GM12878 (cell line): ENCODE results near the gene ANK3. TPM values are rescaled to one million over a fixed set of nuclear protein-coding genes. Genes with fewer than 3 reads are reported as not detected.

Source experiments
- ATAC-seq: fragments of 200-7000 bp; cut with Tn5 transposase; 3 replicates; pipeline ENCODE4 v1.9.1; 2020; ENCODE audit warnings: mild to moderate bottlenecking, moderate library complexity
- BruUV-seq: library from RNA; stranded (reverse); fragments of 400-500 nt; replicated peaks from 2 replicates; lab custom pipeline; 2021; lab: Mats Ljungman, UMichigan
- CTCF ChIA-PET: fragments of 300-600 bp; sonication (Branson Sonifier 250); formaldehyde crosslinking; extraction: SDS; loops from one replicate; lab custom pipeline; 2021; ENCODE audit warnings: inconsistent platforms; lab: Yijun Ruan, JAX
- POLR2A ChIA-PET: fragments of 350-600 bp; formaldehyde crosslinking; extraction: SDS; loops from one replicate; lab custom pipeline; 2021; ENCODE audit warnings: inconsistent platforms; lab: Charles Lee
- RAD21 ChIA-PET: fragments of 300-600 bp; sonication (Branson Sonifier 250); formaldehyde crosslinking; loops from one replicate; lab custom pipeline; 2023; ENCODE audit warnings: antibody characterized with exemption; ENCODE audit not compliant: unreplicated experiment; lab: Charles Lee
- SMC1A ChIA-PET: fragments of 300-600 bp; sonication (Branson Sonifier 250); formaldehyde crosslinking; loops from one replicate; lab custom pipeline; 2023; ENCODE audit not compliant: unreplicated experiment, uncharacterized antibody; lab: Charles Lee
- DNase-seq: peaks from one replicate; pipeline ENCODE4 v3.0.0-alpha.2; 2011; ENCODE audit warnings: low read depth, low spot score
- FAIRE-seq: peaks from 3 replicates; lab custom pipeline; 2011; peaks lifted over from hg19 to GRCh38; lab: Jason Lieb, UNC
- H2AFZ ChIP-seq: 2 replicates; pipeline ENCODE4 v1.6.0; 2011; ENCODE audit warnings: low read depth, low read length, control low read depth; ENCODE audit not compliant: control insufficient read depth
- H3K27ac ChIP-seq: 2 replicates; pipeline ENCODE4 v1.5.1; 2011; ENCODE audit warnings: control low read depth; ENCODE audit not compliant: control insufficient read depth, insufficient read depth
- H3K27me3 ChIP-seq, 2 experiments: replicated peaks in 1 of 2; 2 replicates each; pipeline versions ENCODE4 v1.6.0 to v1.6.1; 2011; ENCODE audit warnings: low read length in 1 of 2; ENCODE audit not compliant: control insufficient read depth in 2 of 2, insufficient read depth in 2 of 2
- H3K36me3 ChIP-seq, 2 experiments: 2 replicates each; pipeline ENCODE4 v1.5.1; 2011; ENCODE audit warnings: low read length in 1 of 2; ENCODE audit not compliant: control insufficient read depth in 2 of 2, insufficient read depth in 2 of 2
- H3K4me1 ChIP-seq: 2 replicates; pipeline ENCODE4 v1.6.1; 2011; ENCODE audit warnings: mild to moderate bottlenecking, low read length, moderate library complexity, mixed read lengths; ENCODE audit not compliant: control insufficient read depth, insufficient read depth
- H3K4me2 ChIP-seq: 2 replicates; pipeline ENCODE4 v1.6.0; 2011; ENCODE audit warnings: control low read depth; ENCODE audit not compliant: control insufficient read depth, insufficient read depth
- H3K4me3 ChIP-seq: fragments of 200-600 bp; sonication (generic); 2 replicates; pipeline ENCODE4 v1.5.1; 2016
- H3K79me2 ChIP-seq: 2 replicates; pipeline ENCODE4 v1.6.0; 2011; ENCODE audit warnings: low read length; ENCODE audit not compliant: control insufficient read depth, insufficient read depth
- H3K9ac ChIP-seq: 2 replicates; pipeline ENCODE4 v1.8.0; 2011; ENCODE audit warnings: low read length, control low read depth, mixed read lengths; ENCODE audit not compliant: control insufficient read depth, insufficient read depth
- H3K9me3 ChIP-seq: replicated peaks from 3 replicates; pipeline ENCODE4 v1.5.1; 2011; ENCODE audit warnings: mild to moderate bottlenecking, low read length; ENCODE audit not compliant: control insufficient read depth, insufficient read depth
- H4K20me1 ChIP-seq: 2 replicates; pipeline ENCODE4 v1.6.0; 2011; ENCODE audit not compliant: control insufficient read depth, insufficient read depth
- CBX5 ChIP-seq: sonication (generic); IDR thresholded peaks from 2 replicates; pipeline ENCODE4 v1.6.1; 2016; ENCODE audit warnings: low read depth, moderate library complexity, mild to moderate bottlenecking, inconsistent platforms
- CHD1 ChIP-seq: IDR thresholded peaks from 2 replicates; pipeline ENCODE4 v1.6.1; 2012; ENCODE audit warnings: low read depth, low read length, improper control_type of control experiment
- EP300 ChIP-seq, 2 experiments: fragments of 150-350 bp in 1 of 2; IDR thresholded peaks; 2 replicates each; pipeline ENCODE4 v1.6.1; 2011 to 2012; ENCODE audit warnings: low read depth in 2 of 2, low read length in 2 of 2, borderline replicate concordance in 1 of 2, improper control_type of control experiment in 1 of 2, inconsistent platforms in 1 of 2; ENCODE audit not compliant: control insufficient read depth in 1 of 2
- WGBS: methylation state at CpG from one replicate; pipeline ENCODE4 v1.1.6; 2016; ENCODE audit warnings: low lambda C conversion rate; ENCODE audit not compliant: insufficient replicate concordance, insufficient coverage; ENCODE audit errors: missing lambda C conversion rate; 5-methylcytosine and 5-hydroxymethylcytosine counted together
- in situ Hi-C: fragments of 300-500 bp; cut with MboI; formaldehyde crosslinking; loops from 9 replicates; pipeline ENCODE4 v1.14.3; 2018; ENCODE audit warnings: mixed read lengths
- intact Hi-C: fragments of 100-400 bp; cut with micrococcal nuclease; formaldehyde crosslinking; loops from one replicate; pipeline ENCODE4 v1.14.2; 2022; ENCODE audit not compliant: unreplicated experiment
- polyA plus RNA-seq, 11 experiments: library from polyadenylated mRNA; depleted of rRNA in 4 of 11; unstranded in 6 of 11; stranded (reverse) in 5 of 11; fragments of >200 nt; fragmentation: Nextera tagmentation in 4 of 11; fragmentation: Illumina TruSeq in 1 of 11; extraction: Ambion mirVana in 4 of 11; extraction: Trizol in 1 of 11; gene quantifications; 1 replicate in 1 of 11; 2 replicates in 10 of 11; pipeline versions ENCODE4 v1.2.1 to v1.2.3, GENCODE V29; 2011 to 2016; ENCODE audit warnings: inconsistent platforms in 2 of 11, missing spikeins in 2 of 11, low read depth in 1 of 11
- total RNA-seq, 4 experiments: library from RNA; depleted of rRNA in 3 of 4; stranded (reverse); fragments of >200 nt in 3 of 4; fragmentation: Illumina TruSeq in 1 of 4; extraction: Trizol in 1 of 4; gene quantifications; 2 replicates each; pipeline versions ENCODE4 v1.2.1 to v1.2.3, GENCODE V29; 2013 to 2021
- TF ChIP-seq, protein P1 (sequence below): fragments of 450-650 bp; formaldehyde crosslinking; IDR thresholded peaks from 2 replicates; pipeline ENCODE4 v1.4.0; 2020; ENCODE audit warnings: mild to moderate bottlenecking, moderate library complexity

Gene ANK3
- total and polyA plus RNA-seq, 10 of the 15 experiments (the other 5 are each of a cell fraction or from before 2014, with no cell fraction given): 0.06 to 0.82 (median 0.20) TPM; not detected in 2

DNA sequence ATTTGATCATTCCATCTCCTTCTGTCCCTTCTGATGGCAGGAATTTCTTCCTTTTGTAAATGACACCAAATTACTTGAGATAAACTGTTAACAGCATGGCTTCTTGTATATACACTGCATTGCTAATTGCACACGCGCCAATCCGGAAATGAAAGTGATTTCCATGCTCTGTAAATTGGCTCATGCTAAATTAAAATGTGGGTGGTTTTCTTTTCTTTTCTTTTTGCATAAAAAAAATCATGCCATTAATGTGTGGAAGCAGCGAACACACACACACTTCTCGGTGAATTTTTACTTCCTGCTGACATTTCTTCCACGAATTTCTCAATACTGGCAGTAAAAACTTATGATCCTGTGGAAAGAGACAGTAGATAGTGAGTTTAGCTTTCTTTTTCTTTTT is 360.2 kb downstream of the ANK3 start:
- Histone ChIP-seq H3K4me3 (no peak overlapping the region), H4K20me1 (no peaks in the 10 kb centered on the region), H3K4me2 (no peak overlapping the region), H3K36me3 (no peaks in the 10 kb centered on the region), H3K9me3 (no peaks in the 10 kb centered on the region), H3K4me1 (peaks cover 15% of the 10 kb centered on the region), H3K9ac (no peak overlapping the region), H3K27me3 (no peaks in the 10 kb centered on the region; a peak in 1 of 4 replicates), H2AFZ (no peak overlapping the region), H3K27ac (no peak overlapping the region), H3K79me2 (no peaks in the 10 kb centered on the region)
- FAIRE-seq (no peak), DNase-seq (no peak), ATAC-seq (no peak)
- RAD21 ChIA-PET: interaction anchor here (0.6 to 1.2 kb wide), 3 partner anchors 26 to 171 kb away, joined by 3 to 4 read pairs (median 3); no protein-coding TSS in a partner anchor
- 71% methylated on average over 6 of the region's 6 CpGs for WGBS
- TF ChIP-seq EP300 (IDR thresholded peaks at IDR 0.05; ENCODE audit: borderline replicate concordance in 1 of 2, control insufficient read depth in 1 of 2, low read depth in 2 of 2, low read length in 2 of 2): no peak
- TF ChIP-seq, protein P1, sequence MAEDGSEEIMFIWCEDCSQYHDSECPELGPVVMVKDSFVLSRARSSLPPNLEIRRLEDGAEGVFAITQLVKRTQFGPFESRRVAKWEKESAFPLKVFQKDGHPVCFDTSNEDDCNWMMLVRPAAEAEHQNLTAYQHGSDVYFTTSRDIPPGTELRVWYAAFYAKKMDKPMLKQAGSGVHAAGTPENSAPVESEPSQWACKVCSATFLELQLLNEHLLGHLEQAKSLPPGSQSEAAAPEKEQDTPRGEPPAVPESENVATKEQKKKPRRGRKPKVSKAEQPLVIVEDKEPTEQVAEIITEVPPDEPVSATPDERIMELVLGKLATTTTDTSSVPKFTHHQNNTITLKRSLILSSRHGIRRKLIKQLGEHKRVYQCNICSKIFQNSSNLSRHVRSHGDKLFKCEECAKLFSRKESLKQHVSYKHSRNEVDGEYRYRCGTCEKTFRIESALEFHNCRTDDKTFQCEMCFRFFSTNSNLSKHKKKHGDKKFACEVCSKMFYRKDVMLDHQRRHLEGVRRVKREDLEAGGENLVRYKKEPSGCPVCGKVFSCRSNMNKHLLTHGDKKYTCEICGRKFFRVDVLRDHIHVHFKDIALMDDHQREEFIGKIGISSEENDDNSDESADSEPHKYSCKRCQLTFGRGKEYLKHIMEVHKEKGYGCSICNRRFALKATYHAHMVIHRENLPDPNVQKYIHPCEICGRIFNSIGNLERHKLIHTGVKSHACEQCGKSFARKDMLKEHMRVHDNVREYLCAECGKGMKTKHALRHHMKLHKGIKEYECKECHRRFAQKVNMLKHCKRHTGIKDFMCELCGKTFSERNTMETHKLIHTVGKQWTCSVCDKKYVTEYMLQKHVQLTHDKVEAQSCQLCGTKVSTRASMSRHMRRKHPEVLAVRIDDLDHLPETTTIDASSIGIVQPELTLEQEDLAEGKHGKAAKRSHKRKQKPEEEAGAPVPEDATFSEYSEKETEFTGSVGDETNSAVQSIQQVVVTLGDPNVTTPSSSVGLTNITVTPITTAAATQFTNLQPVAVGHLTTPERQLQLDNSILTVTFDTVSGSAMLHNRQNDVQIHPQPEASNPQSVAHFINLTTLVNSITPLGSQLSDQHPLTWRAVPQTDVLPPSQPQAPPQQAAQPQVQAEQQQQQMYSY (CRISPR knock-in tag): no peak
- TF ChIP-seq CBX5: no peak
- TF ChIP-seq CHD1: no peak
- in situ Hi-C loops (no loop called here), intact Hi-C loops (no loop called here)
- no TSS peak for BruUV-seq
- POLR2A ChIA-PET: interaction anchor here (0.6 kb wide), 1 partner anchor 70 kb away, joined by 5 read pairs; no protein-coding TSS in a partner anchor
- SMC1A ChIA-PET: interaction anchor here (1.0 to 3.7 kb wide), 3 partner anchors 122 to 403 kb away, joined by 3 to 46 read pairs (median 22); no protein-coding TSS in a partner anchor
- CTCF ChIA-PET: interaction anchor here (0.6 to 5.0 kb wide), 6 partner anchors 11 to 402 kb away, joined by 3 to 38 read pairs (median 5); no protein-coding TSS in a partner anchor
